Memory B cell (primary cell): ENCODE data around the gene ZNF33A.
A peak's percentile ranks its signal among the peaks of the same experiment; 100 is the strongest.
"Not testable (repeated sequence)": the region's sequence is repeated elsewhere in the genome, so short reads cannot be mapped to it uniquely, and the experiment has no call there.

Experiments used
- ATAC-seq: fragments of 150-1000 bp; cut with Tn5 transposase; 2 replicates; pipeline ENCODE4 v1.10.0; 2021; ENCODE audit warnings: low read depth, mild to moderate bottlenecking, moderate library complexity
- DNase-seq, 2 donors: peaks; one replicate each; pipeline ENCODE4 v3.0.0; 2022; ENCODE audit warnings: low spot score in 2 of 2
- H3K27ac Mint-ChIP-seq: one replicate; pipeline ENCODE4 v1.8.0; 2022; ENCODE audit warnings: mild to moderate bottlenecking, moderate library complexity, mixed read lengths
- H3K27me3 Mint-ChIP-seq: one replicate; pipeline ENCODE4 v1.8.0; 2022; ENCODE audit warnings: mixed read lengths
- H3K36me3 Mint-ChIP-seq: one replicate; pipeline ENCODE4 v1.8.0; 2022; ENCODE audit warnings: mild to moderate bottlenecking, mixed read lengths
- H3K4me1 Mint-ChIP-seq: one replicate; pipeline ENCODE4 v1.8.0; 2022; ENCODE audit warnings: mixed read lengths
- H3K4me3 Mint-ChIP-seq: one replicate; pipeline ENCODE4 v1.8.0; 2022; ENCODE audit warnings: mild to moderate bottlenecking, moderate library complexity, mixed read lengths
- H3K9me3 Mint-ChIP-seq: one replicate; pipeline ENCODE4 v1.8.0; 2022; ENCODE audit warnings: mixed read lengths

ZNF33A gene

GRCh38 chr10:38070501-38070900 lies 60.0 kb downstream of the ZNF33A start:
- H3K27ac Mint-ChIP-seq: no peak overlapping the region
- DNase-seq: no peak
- peaks cover 11% of the 10 kb centered on the region for H3K9me3 Mint-ChIP-seq
- peaks cover 14% of the 10 kb centered on the region for H3K4me1 Mint-ChIP-seq
- ATAC-seq: no peak
- H3K27me3 Mint-ChIP-seq: peaks cover 2% of the 10 kb centered on the region
- H3K4me3 Mint-ChIP-seq: no peak overlapping the region
- peaks cover 7% of the 10 kb centered on the region for H3K36me3 Mint-ChIP-seq

DNA sequence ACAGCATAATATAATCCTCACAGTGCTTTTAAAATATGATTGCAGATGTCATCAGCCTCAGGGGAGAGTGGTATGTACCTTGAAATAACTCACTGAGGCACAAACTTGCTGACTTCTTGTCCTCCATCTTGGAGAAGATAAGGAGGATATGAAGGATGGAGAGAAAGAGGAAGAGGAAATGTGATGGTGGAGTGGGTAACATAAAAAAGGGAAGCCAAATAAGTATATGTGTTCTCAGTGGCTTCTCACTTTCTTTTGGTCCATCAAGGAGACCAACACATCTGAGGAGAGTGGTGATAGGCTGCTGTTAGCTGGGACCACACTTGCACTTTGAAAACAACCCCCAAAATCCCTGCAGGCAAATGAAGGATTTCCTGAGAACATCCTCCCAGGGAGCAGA lies 62.1 kb downstream of the ZNF33A start:
- DNase-seq (no peak), ATAC-seq (no peak)
- peaks cover 2% of the 10 kb centered on the region for H3K27me3 Mint-ChIP-seq
- no peak overlapping the region for H3K4me3 Mint-ChIP-seq
- H3K4me1 Mint-ChIP-seq: peaks cover 7% of the 10 kb centered on the region
- H3K9me3 Mint-ChIP-seq: peaks cover 19% of the 10 kb centered on the region
- no peak overlapping the region for H3K27ac Mint-ChIP-seq
- H3K36me3 Mint-ChIP-seq: peaks cover 7% of the 10 kb centered on the region

DNA sequence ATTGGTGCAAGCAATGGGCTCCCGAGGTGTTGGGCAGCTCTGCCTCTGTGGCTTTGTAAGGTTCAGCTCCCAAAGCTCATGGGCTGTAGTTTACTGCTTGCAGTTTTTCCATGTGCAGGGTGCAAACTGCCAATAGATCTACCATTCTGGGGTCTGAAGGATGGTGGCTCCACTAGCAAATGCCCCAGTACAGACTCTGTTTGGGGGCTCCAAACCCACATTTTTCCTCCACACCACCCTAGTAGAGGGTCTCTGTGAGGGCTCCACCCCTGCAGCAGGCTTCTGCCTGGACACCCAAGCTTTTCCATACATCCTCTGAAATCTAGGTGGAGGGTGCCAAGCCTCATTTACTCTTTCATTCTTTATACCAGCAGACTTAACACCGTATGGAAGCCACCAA lies 66.2 kb downstream of the ZNF33A start:
- DNase-seq (no peak), ATAC-seq (no peak)
- H3K9me3 Mint-ChIP-seq: peaks cover 19% of the 10 kb centered on the region
- peaks cover 6% of the 10 kb centered on the region for H3K36me3 Mint-ChIP-seq
- no peak overlapping the region for H3K4me3 Mint-ChIP-seq
- H3K27ac Mint-ChIP-seq: no peak overlapping the region
- no peaks in the 10 kb centered on the region for H3K27me3 Mint-ChIP-seq
- peaks cover 4% of the 10 kb centered on the region for H3K4me1 Mint-ChIP-seq

DNA sequence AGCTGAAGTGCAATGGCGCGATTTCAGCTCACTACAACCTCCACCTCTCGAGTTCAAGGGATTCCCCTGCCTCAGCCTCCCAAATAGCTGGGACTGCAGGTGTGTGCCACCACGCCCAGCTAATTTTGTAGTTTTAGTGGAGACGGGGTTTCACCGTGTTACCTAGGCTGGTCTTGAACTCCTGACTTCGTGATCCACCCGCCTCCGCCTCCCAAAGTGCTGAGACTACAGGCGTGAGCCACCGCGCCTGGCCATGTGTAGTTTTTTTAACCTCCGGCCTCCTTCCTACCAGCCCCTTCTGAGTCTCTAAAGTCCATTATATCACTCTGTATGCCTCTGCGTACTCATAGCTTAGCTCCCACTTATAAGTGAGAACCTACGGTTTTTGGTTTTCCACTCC lies 82.8 kb downstream of the ZNF33A start:
- DNase-seq, ATAC-seq, H3K9me3 Mint-ChIP-seq, H3K27me3 Mint-ChIP-seq: not testable (repeated sequence)
- peaks cover 14% of the 10 kb centered on the region for H3K36me3 Mint-ChIP-seq
- H3K4me3 Mint-ChIP-seq: peak overlapping the region; percentile 87
- H3K4me1 Mint-ChIP-seq: peaks cover 13% of the 10 kb centered on the region
- H3K27ac Mint-ChIP-seq: peak overlapping the region; percentile 89

GRCh38 chr10:38093816-38094157 lies 83.3 kb downstream of the ZNF33A start:
- Mint-ChIP-seq H3K27ac (peak overlapping the region; percentile 89), H3K9me3 (peaks cover 2% of the 10 kb centered on the region), H3K27me3 (no peaks in the 10 kb centered on the region), H3K4me3 (peak overlapping the region; percentile 87), H3K4me1 (peaks cover 13% of the 10 kb centered on the region), H3K36me3 (peaks cover 16% of the 10 kb centered on the region)
- DNase-seq (no peak), ATAC-seq (peak; percentile 5)

- DNase-seq (peak; percentile 73 to 75), ATAC-seq (peak; percentile 96)
- peak within 1 kb of the TSS; percentile 89 for H3K27ac Mint-ChIP-seq
- H3K9me3 Mint-ChIP-seq: peaks cover 5% of the 10 kb centered on the region
- H3K4me1 Mint-ChIP-seq: peaks cover 13% of the 10 kb centered on the region
- H3K27me3 Mint-ChIP-seq: no peaks in the 10 kb centered on the region
- H3K4me3 Mint-ChIP-seq: peak within 1 kb of the TSS; percentile 87
- peaks cover 20% of the 10 kb centered on the region for H3K36me3 Mint-ChIP-seq
Measured at GRCh38 chr10:38094158-38094926, 83.9 kb downstream of the ZNF33A start, which contains the start of gene ZNF37A. TSS of gene ZNF37A (plus strand) at chr10:38094337. CDS start at chr10:38096618, 2,281 bp downstream.

- Mint-ChIP-seq H3K9me3 (peaks cover 5% of the 10 kb centered on the region), H3K4me1 (peaks cover 13% of the 10 kb centered on the region), H3K27ac (peak overlapping the region; percentile 89), H3K27me3 (no peaks in the 10 kb centered on the region), H3K4me3 (peak overlapping the region; percentile 87), H3K36me3 (peaks cover 27% of the 10 kb centered on the region)
- ATAC-seq: no peak
- DNase-seq: no peak
Measured at GRCh38 chr10:38094927-38095574, 84.6 kb downstream of the ZNF33A start.

GRCh38 chr10:38102880-38103279 lies 92.4 kb downstream of the ZNF33A start:
- Mint-ChIP-seq H3K4me1 (peaks cover 3% of the 10 kb centered on the region), H3K27ac (peak overlapping the region; percentile 63), H3K4me3 (no peak overlapping the region), H3K27me3 (no peaks in the 10 kb centered on the region), H3K36me3 (peaks cover 73% of the 10 kb centered on the region), H3K9me3 (peaks cover 23% of the 10 kb centered on the region)
- DNase-seq: no peak
- ATAC-seq: no peak

DNA sequence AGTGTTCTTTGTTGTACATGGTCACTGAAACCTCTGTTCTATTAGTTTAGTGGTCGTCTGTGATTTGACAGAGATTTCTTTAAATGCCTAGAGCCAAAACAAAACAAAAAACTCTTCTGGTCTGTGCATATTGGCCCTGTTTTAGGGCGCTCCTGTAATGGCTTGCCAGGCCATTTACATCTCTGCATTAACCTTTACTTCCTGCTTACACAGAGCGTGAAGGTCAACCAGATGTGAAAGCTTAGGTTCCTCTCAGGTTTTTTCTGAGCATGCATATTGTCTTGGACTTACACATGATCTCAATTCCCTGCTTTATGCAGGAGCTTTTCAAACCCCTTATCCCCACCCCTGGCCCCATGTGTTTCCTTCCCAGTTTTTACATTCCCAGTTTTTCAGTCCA lies 93.3 kb downstream of the ZNF33A start:
- Mint-ChIP-seq H3K27ac (peak overlapping the region; percentile 63), H3K36me3 (peaks cover 74% of the 10 kb centered on the region), H3K4me3 (no peak overlapping the region), H3K4me1 (peaks cover 3% of the 10 kb centered on the region), H3K9me3 (peaks cover 27% of the 10 kb centered on the region), H3K27me3 (no peaks in the 10 kb centered on the region)
- no peak for DNase-seq
- peak; percentile 54 for ATAC-seq

GRCh38 chr10:38112159-38112558 lies 101.7 kb downstream of the ZNF33A start:
- Mint-ChIP-seq H3K27ac (no peak overlapping the region), H3K4me1 (peaks cover 3% of the 10 kb centered on the region), H3K36me3 (peaks cover 62% of the 10 kb centered on the region), H3K27me3 (no peaks in the 10 kb centered on the region), H3K4me3 (no peak overlapping the region), H3K9me3 (peaks cover 29% of the 10 kb centered on the region)
- no peak for DNase-seq
- ATAC-seq: no peak
